OCI-LY7 (cell line): ENCODE results near the gene USHBP1. TPM values are rescaled to one million over a fixed set of nuclear protein-coding genes. Genes with fewer than 3 reads are reported as not detected.

ENCODE experiments used
- BruUV-seq: library from RNA; stranded (reverse); fragments of 400-500 nt; replicated peaks from 2 replicates; lab custom pipeline; 2021; lab: Mats Ljungman, UMichigan
- CTCF ChIA-PET: fragments of 300-600 bp; sonication (Branson Sonifier 250); formaldehyde crosslinking; loops from one replicate; lab custom pipeline; 2022; ENCODE audit warnings: antibody characterized with exemption; ENCODE audit not compliant: unreplicated experiment; lab: Charles Lee
- POLR2A ChIA-PET: fragments of 300-600 bp; sonication (Branson Sonifier 250); formaldehyde crosslinking; loops from one replicate; lab custom pipeline; 2022; ENCODE audit warnings: antibody characterized with exemption; lab: Charles Lee
- DNase-seq: peaks from one replicate; pipeline ENCODE4 v3.0.0-alpha.2; 2015; ENCODE audit warnings: low spot score
- H2AFZ ChIP-seq: fragments of 200-600 bp; sonication (generic), shearing (Covaris generic); 2 replicates; pipeline ENCODE4 v1.6.1; 2014; ENCODE audit warnings: mild to moderate bottlenecking, antibody characterized with exemption, low read length, moderate library complexity
- H3K27ac ChIP-seq: fragments of 200-600 bp; sonication (generic); 2 replicates; pipeline ENCODE4 v1.5.1; 2014; ENCODE audit warnings: mixed run types, low read depth, mild to moderate bottlenecking, moderate library complexity, low read length, inconsistent platforms; ENCODE audit not compliant: poor library complexity, severe bottlenecking
- H3K36me3 ChIP-seq: fragments of 200-600 bp; sonication (generic); 2 replicates; pipeline ENCODE4 v1.6.1; 2014; ENCODE audit warnings: mild to moderate bottlenecking, antibody characterized with exemption, low read length, moderate library complexity, mixed read lengths; ENCODE audit not compliant: insufficient read depth
- H3K4me1 ChIP-seq: fragments of 200-600 bp; sonication (generic); 2 replicates; pipeline ENCODE4 v1.5.1; 2014; ENCODE audit warnings: mild to moderate bottlenecking, low read length; ENCODE audit not compliant: insufficient read depth, poor library complexity, severe bottlenecking
- H3K4me2 ChIP-seq: fragments of 200-600 bp; sonication (generic); 2 replicates; pipeline ENCODE4 v1.6.1; 2014; ENCODE audit warnings: mild to moderate bottlenecking, low read length
- H3K4me3 ChIP-seq: fragments of 200-600 bp; sonication (generic); 2 replicates; pipeline ENCODE4 v1.5.1; 2014; ENCODE audit warnings: mild to moderate bottlenecking, low read depth, low read length; ENCODE audit not compliant: poor library complexity, severe bottlenecking
- H3K79me2 ChIP-seq: fragments of 200-600 bp; sonication (generic); 2 replicates; pipeline ENCODE4 v1.6.1; 2016; ENCODE audit warnings: low read depth, mild to moderate bottlenecking, low read length, moderate library complexity, mixed read lengths; ENCODE audit not compliant: insufficient read depth
- H3K9me2 ChIP-seq: fragments of 200-600 bp; sonication (generic); 2 replicates; pipeline ENCODE4 v1.6.1; 2016; ENCODE audit warnings: mild to moderate bottlenecking, low read length, mixed read lengths; ENCODE audit not compliant: insufficient read depth
- H3K9me3 ChIP-seq: fragments of 200-600 bp; sonication (generic); 2 replicates; pipeline ENCODE4 v1.6.1; 2014; ENCODE audit warnings: mild to moderate bottlenecking, mixed run types, low read length, mixed read lengths
- H4K20me1 ChIP-seq: fragments of 200-600 bp; sonication (generic); 2 replicates; pipeline ENCODE4 v1.6.1; 2014; ENCODE audit warnings: mild to moderate bottlenecking, antibody characterized with exemption, low read length, moderate library complexity, mixed read lengths; ENCODE audit not compliant: insufficient read depth
- EZH2phosphoT487 ChIP-seq: fragments of 200-600 bp; sonication (generic); IDR thresholded peaks from 2 replicates; pipeline ENCODE4 v1.6.1; 2018; ENCODE audit warnings: low read depth, borderline replicate concordance, mild to moderate bottlenecking, mixed run types, antibody characterized with exemption, low read length, moderate library complexity, mixed read lengths
- intact Hi-C: fragments of 100-400 bp; cut with micrococcal nuclease; formaldehyde crosslinking; loops from one replicate; pipeline ENCODE4 v1.10.0; 2022; ENCODE audit not compliant: unreplicated experiment
- total RNA-seq, 2 experiments: library from RNA; depleted of rRNA in 1 of 2; stranded (reverse); fragments of >200 nt in 1 of 2; shearing (Covaris generic) in 1 of 2; gene quantifications; 2 replicates each; pipeline ENCODE4 v1.2.3, GENCODE V29; 2014 to 2022
- TF ChIP-seq, protein P1 (sequence below): fragments of 200-600 bp; sonication (generic); conservative IDR thresholded peaks from 2 replicates; pipeline ENCODE4 v1.5.1; 2014; ENCODE audit warnings: mild to moderate bottlenecking, antibody characterized with exemption, low read length, moderate library complexity, mixed read lengths

Gene USHBP1
- total RNA-seq, 2 experiments from 2014 or later, result 3.1 to 7.6 TPM

GRCh38 chr19:17205237-17206140 is 59.1 kb downstream of the USHBP1 start:
- no peaks in the 10 kb centered on the region for H4K20me1 ChIP-seq
- no TSS peak for BruUV-seq
- peak; percentile 65 for DNase-seq
- H2AFZ ChIP-seq, result no peak overlapping the region
- ChIA-PET POLR2A (no interaction called here), CTCF (no interaction called here)
- H3K36me3 ChIP-seq, result peaks cover 85% of the 10 kb centered on the region
- no peaks in the 10 kb centered on the region for H3K79me2 ChIP-seq
- no peak overlapping the region for H3K4me3 ChIP-seq
- H3K4me2 ChIP-seq, result no peak overlapping the region
- no peak overlapping the region for H3K27ac ChIP-seq
- intact Hi-C loops, result no loop called here
- H3K4me1 ChIP-seq, result peaks cover 19% of the 10 kb centered on the region
- H3K9me2 ChIP-seq, result no peaks in the 10 kb centered on the region
- no peak for TF ChIP-seq EZH2phosphoT487
- TF ChIP-seq, protein P1, sequence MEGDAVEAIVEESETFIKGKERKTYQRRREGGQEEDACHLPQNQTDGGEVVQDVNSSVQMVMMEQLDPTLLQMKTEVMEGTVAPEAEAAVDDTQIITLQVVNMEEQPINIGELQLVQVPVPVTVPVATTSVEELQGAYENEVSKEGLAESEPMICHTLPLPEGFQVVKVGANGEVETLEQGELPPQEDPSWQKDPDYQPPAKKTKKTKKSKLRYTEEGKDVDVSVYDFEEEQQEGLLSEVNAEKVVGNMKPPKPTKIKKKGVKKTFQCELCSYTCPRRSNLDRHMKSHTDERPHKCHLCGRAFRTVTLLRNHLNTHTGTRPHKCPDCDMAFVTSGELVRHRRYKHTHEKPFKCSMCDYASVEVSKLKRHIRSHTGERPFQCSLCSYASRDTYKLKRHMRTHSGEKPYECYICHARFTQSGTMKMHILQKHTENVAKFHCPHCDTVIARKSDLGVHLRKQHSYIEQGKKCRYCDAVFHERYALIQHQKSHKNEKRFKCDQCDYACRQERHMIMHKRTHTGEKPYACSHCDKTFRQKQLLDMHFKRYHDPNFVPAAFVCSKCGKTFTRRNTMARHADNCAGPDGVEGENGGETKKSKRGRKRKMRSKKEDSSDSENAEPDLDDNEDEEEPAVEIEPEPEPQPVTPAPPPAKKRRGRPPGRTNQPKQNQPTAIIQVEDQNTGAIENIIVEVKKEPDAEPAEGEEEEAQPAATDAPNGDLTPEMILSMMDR, result peak; percentile 80
- H3K9me3 ChIP-seq, result no peaks in the 10 kb centered on the region

DNA sequence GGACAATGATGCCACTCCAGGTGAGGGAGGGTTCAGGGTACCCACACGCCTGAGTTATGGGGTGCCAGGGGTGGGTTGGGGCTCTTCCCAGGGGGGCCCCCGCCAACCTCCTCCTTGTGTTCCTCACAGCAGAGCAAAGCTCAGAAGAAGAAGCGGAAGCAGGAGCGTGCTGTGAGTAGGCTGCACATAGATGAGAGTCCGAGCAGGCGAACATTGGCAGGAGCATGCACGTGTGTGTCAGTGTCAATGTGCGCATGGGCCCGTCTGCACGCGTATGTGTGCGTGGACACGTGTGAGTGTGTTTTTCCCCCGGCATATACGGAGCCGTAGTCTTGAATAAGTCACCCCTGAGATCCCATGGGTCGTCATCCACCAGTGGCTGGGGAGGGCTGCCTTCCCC is 61.8 kb downstream of the USHBP1 start:
- CTCF ChIA-PET, result interaction anchor here (1.0 kb wide), 1 partner anchor 12 kb away, joined by 3 read pairs; the partner anchor contains the start of gene USE1
- H3K27ac ChIP-seq, result no peak overlapping the region
- no peaks in the 10 kb centered on the region for H3K79me2 ChIP-seq
- no TSS peak for BruUV-seq
- no peak for DNase-seq
- intact Hi-C loops, result no loop called here
- no peaks in the 10 kb centered on the region for H3K4me1 ChIP-seq
- no peak overlapping the region for H2AFZ ChIP-seq
- POLR2A ChIA-PET, result no interaction called here
- H3K4me3 ChIP-seq, result no peak overlapping the region
- TF ChIP-seq EZH2phosphoT487, result no peak
- no peaks in the 10 kb centered on the region for H3K9me3 ChIP-seq
- H3K36me3 ChIP-seq, result peaks cover 96% of the 10 kb centered on the region
- no peaks in the 10 kb centered on the region for H4K20me1 ChIP-seq
- H3K9me2 ChIP-seq, result no peaks in the 10 kb centered on the region
- H3K4me2 ChIP-seq, result no peak overlapping the region

DNA sequence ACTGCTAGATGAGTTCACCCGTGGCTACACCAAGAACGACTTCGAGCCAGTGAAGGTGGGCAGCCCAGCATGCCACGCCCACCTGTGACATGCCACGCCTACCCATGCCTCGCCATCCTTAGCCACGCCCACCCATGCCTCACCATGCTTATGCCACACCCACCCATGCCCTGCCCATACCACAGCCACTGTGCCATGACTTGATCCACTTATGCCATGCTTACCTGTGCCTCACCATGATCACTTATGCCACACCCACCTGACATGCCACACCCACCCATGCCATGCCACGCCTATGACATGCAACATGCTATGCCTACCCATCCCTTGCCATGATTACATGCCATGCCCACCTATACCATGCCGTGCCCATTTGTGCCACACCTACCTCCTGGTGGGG is 62.3 kb downstream of the USHBP1 start:
- Histone ChIP-seq H3K27ac (no peak overlapping the region), H4K20me1 (no peaks in the 10 kb centered on the region), H2AFZ (no peak overlapping the region), H3K4me1 (no peaks in the 10 kb centered on the region), H3K36me3 (peaks cover 97% of the 10 kb centered on the region), H3K9me3 (no peaks in the 10 kb centered on the region), H3K9me2 (no peaks in the 10 kb centered on the region), H3K4me2 (no peak overlapping the region), H3K79me2 (no peaks in the 10 kb centered on the region), H3K4me3 (no peak overlapping the region)
- peak; percentile 34 for DNase-seq
- CTCF ChIA-PET, result no interaction called here
- TF ChIP-seq, protein P1, result no peak
- TF ChIP-seq EZH2phosphoT487, result no peak
- POLR2A ChIA-PET, result no interaction called here
- intact Hi-C loops, result no loop called here
- no TSS peak for BruUV-seq
